ENCODE data around the gene RNF126. TPM values are rescaled to one million over a fixed set of nuclear protein-coding genes. Genes with fewer than 3 reads are reported as not detected.

RNF126 gene
- total RNA-seq, 1 experiment from 2014 or later = 119 TPM

Other genes with a start within 250 kb of the RNF126 start
- 5.3 and 6.9 TPM in 2 replicates for gene SHC2, start 202.2 kb downstream of the RNF126 start, total RNA-seq (2014; rRNA removed; shearing (Covaris generic))
- 0.70 TPM in 1 of 2 replicates, not detected in the other for gene MADCAM1, start 166.7 kb downstream of the RNF126 start, total RNA-seq (2014; rRNA removed; shearing (Covaris generic))
- 13.7 and 18.1 TPM in 2 replicates for gene TPGS1, start 155.7 kb downstream of the RNF126 start, total RNA-seq (2014; rRNA removed; shearing (Covaris generic))
- gene CDC34, start 131.5 kb downstream of the RNF126 start, total RNA-seq (2014; rRNA removed; shearing (Covaris generic)) = 180 and 192 TPM in 2 replicates
- 0.38 and 1.6 TPM in 2 replicates for gene GZMM, start 119.2 kb downstream of the RNF126 start, total RNA-seq (2014; rRNA removed; shearing (Covaris generic))
- 1,035 and 1,167 TPM in 2 replicates for gene BSG, start 90.6 kb downstream of the RNF126 start, total RNA-seq (2014; rRNA removed; shearing (Covaris generic))
- gene HCN2, start 73.3 kb downstream of the RNF126 start, total RNA-seq (2014; rRNA removed; shearing (Covaris generic)) = 1.8 and 3.1 TPM in 2 replicates
- gene POLRMT, start 29.7 kb downstream of the RNF126 start, total RNA-seq (2014; rRNA removed; shearing (Covaris generic)) = 120 and 128 TPM in 2 replicates
- gene FGF22, start 23.3 kb downstream of the RNF126 start, total RNA-seq (2014; rRNA removed; shearing (Covaris generic)) = not detected in 2 replicates
- gene FSTL3, start 13.2 kb upstream of the RNF126 start, total RNA-seq (2014; rRNA removed; shearing (Covaris generic)) = 7.4 and 9.7 TPM in 2 replicates
- not detected in 2 replicates for gene PRSS57, start 32.2 kb upstream of the RNF126 start, total RNA-seq (2014; rRNA removed; shearing (Covaris generic))
- gene PALM, start 45.7 kb upstream of the RNF126 start, total RNA-seq (2014; rRNA removed; shearing (Covaris generic)) = 28.7 and 34.6 TPM in 2 replicates
- gene MISP, start 87.9 kb upstream of the RNF126 start, total RNA-seq (2014; rRNA removed; shearing (Covaris generic)) = 0.11 and 0.31 TPM in 2 replicates
- gene PTBP1, start 134.2 kb upstream of the RNF126 start, total RNA-seq (2014; rRNA removed; shearing (Covaris generic)) = 460 and 481 TPM in 2 replicates
- gene PLPPR3, start 158.7 kb upstream of the RNF126 start, total RNA-seq (2014; rRNA removed; shearing (Covaris generic)) = 52.0 and 53.8 TPM in 2 replicates
- 0.85 and 1.3 TPM in 2 replicates for gene AZU1, start 164.6 kb upstream of the RNF126 start, total RNA-seq (2014; rRNA removed; shearing (Covaris generic))
- 0.66 TPM in 1 of 2 replicates, not detected in the other for gene PRTN3, start 177.8 kb upstream of the RNF126 start, total RNA-seq (2014; rRNA removed; shearing (Covaris generic))
- gene ELANE, start 189.1 kb upstream of the RNF126 start, total RNA-seq (2014; rRNA removed; shearing (Covaris generic)) = not detected in 2 replicates
- gene CFD, start 196.4 kb upstream of the RNF126 start, total RNA-seq (2014; rRNA removed; shearing (Covaris generic)) = 1.4 and 1.5 TPM in 2 replicates
- 29.5 and 36.2 TPM in 2 replicates for gene MED16, start 230.0 kb upstream of the RNF126 start, total RNA-seq (2014; rRNA removed; shearing (Covaris generic))
- not detected in 2 replicates for gene RNU6-9, start 230.3 kb upstream of the RNF126 start, total RNA-seq (2014; rRNA removed; shearing (Covaris generic))